A673 (cell line): ENCODE results near the gene APEH. TPM values are rescaled to one million over a fixed set of nuclear protein-coding genes. Genes with fewer than 3 reads are reported as not detected.
A peak's percentile ranks its signal among the peaks of the same experiment; 100 is the strongest.

ENCODE experiments used
- BruUV-seq: library from RNA; stranded (reverse); fragments of 400-500 nt; replicated peaks from 2 replicates; lab custom pipeline; 2021; lab: Mats Ljungman, UMichigan
- CTCF ChIA-PET: fragments of 300-600 bp; sonication (Branson Sonifier 250); formaldehyde crosslinking; loops from one replicate; lab custom pipeline; 2022; ENCODE audit warnings: antibody characterized with exemption; lab: Charles Lee
- POLR2A ChIA-PET: fragments of 300-600 bp; sonication (Branson Sonifier 250); formaldehyde crosslinking; loops from one replicate; lab custom pipeline; 2022; ENCODE audit warnings: antibody characterized with exemption; ENCODE audit not compliant: low non-redundant PET; lab: Charles Lee
- DNase-seq: peaks from one replicate; pipeline ENCODE4 v3.0.0-alpha.2; 2015; ENCODE audit warnings: low spot score
- H3K27ac ChIP-seq: fragments of 200-600 bp; sonication (generic); 2 replicates; pipeline ENCODE4 v1.5.1; 2016; ENCODE audit warnings: mixed run types, low read depth, mild to moderate bottlenecking, mixed read lengths, antibody characterized with exemption, low read length; ENCODE audit not compliant: poor library complexity, severe bottlenecking
- H3K27me3 ChIP-seq: fragments of 200-600 bp; sonication (generic); replicated peaks from 2 replicates; pipeline ENCODE4 v1.6.1; 2017; ENCODE audit warnings: mixed run types, low read depth, mild to moderate bottlenecking, mixed read lengths, antibody characterized with exemption, low read length; ENCODE audit not compliant: insufficient read depth, poor library complexity
- H3K36me3 ChIP-seq: fragments of 200-600 bp; sonication (generic); 2 replicates; pipeline ENCODE4 v1.6.1; 2016; ENCODE audit warnings: mixed run types, mild to moderate bottlenecking, mixed read lengths, antibody characterized with exemption, low read length; ENCODE audit not compliant: insufficient read depth, poor library complexity, severe bottlenecking
- H3K4me1 ChIP-seq: fragments of 200-600 bp; sonication (generic); 2 replicates; pipeline ENCODE4 v1.6.1; 2017; ENCODE audit warnings: mixed run types, mild to moderate bottlenecking, mixed read lengths, antibody characterized with exemption, low read length; ENCODE audit not compliant: insufficient read depth, poor library complexity, severe bottlenecking
- H3K4me3 ChIP-seq: fragments of 200-600 bp; sonication (generic); 2 replicates; pipeline ENCODE4 v1.5.1; 2016; ENCODE audit warnings: low read depth, mixed run types, mild to moderate bottlenecking, mixed read lengths, low read length; ENCODE audit not compliant: poor library complexity, severe bottlenecking
- H3K9me3 ChIP-seq: fragments of 200-600 bp; sonication (generic); 2 replicates; pipeline ENCODE4 v1.6.1; 2016; ENCODE audit warnings: mixed run types, low read depth, mild to moderate bottlenecking, mixed read lengths, antibody characterized with exemption, low read length; ENCODE audit not compliant: poor library complexity, severe bottlenecking
- CTCF ChIP-seq: fragments of 300-800, 200-600 bp; sonication (generic); conservative IDR thresholded peaks from 2 replicates; pipeline ENCODE4 v1.5.1; 2017; ENCODE audit warnings: low read depth, mild to moderate bottlenecking, antibody characterized with exemption, low read length, moderate library complexity, mixed read lengths
- EZH2 ChIP-seq: fragments of 200-600 bp; sonication (generic); IDR thresholded peaks from 2 replicates; pipeline ENCODE4 v1.6.1; 2017; ENCODE audit warnings: borderline replicate concordance, low read depth, mild to moderate bottlenecking, mixed read lengths, antibody characterized with exemption, low read length; ENCODE audit not compliant: poor library complexity, severe bottlenecking
- intact Hi-C: fragments of 100-400 bp; cut with micrococcal nuclease; formaldehyde crosslinking; loops from one replicate; pipeline ENCODE4 v1.10.0; 2022; ENCODE audit not compliant: unreplicated experiment
- total RNA-seq: library from RNA; stranded (reverse); gene quantifications from 2 replicates; pipeline ENCODE4 v1.2.3, GENCODE V29; 2021

APEH gene
- total RNA-seq, 1 experiment from 2014 or later, result 64.9 TPM

GRCh38 chr3:49718858-49719213 is 44.7 kb downstream of the APEH start:
- POLR2A ChIA-PET, result no interaction called here
- Histone ChIP-seq H3K4me1 (no peaks in the 10 kb centered on the region), H3K27ac (no peak overlapping the region), H3K9me3 (no peaks in the 10 kb centered on the region), H3K4me3 (peak overlapping the region; percentile 38), H3K36me3 (peaks cover 5% of the 10 kb centered on the region), H3K27me3 (no peaks in the 10 kb centered on the region)
- BruUV-seq, result no TSS peak
- DNase-seq, result no peak
- TF ChIP-seq CTCF, result no peak
- no peak for TF ChIP-seq EZH2
- intact Hi-C loops, result loop anchor here (5.0 kb wide), 1 partner anchor 188 kb away; no protein-coding TSS in a partner anchor
- CTCF ChIA-PET, result interaction anchor here (0.6 kb wide), 1 partner anchor 118 kb away, joined by 4 read pairs; no protein-coding TSS in a partner anchor

GRCh38 chr3:49719214-49719884 is 45.2 kb downstream of the APEH start, which contains the start of gene AMIGO3:
TSS of gene AMIGO3 (minus strand) at chr3:49719684. CDS start at chr3:49719465, 219 bp downstream.
- TF ChIP-seq EZH2 (no peak), CTCF (peak; percentile 39)
- DNase-seq, result peak; percentile 90
- peaks cover 5% of the 10 kb centered on the region for H3K36me3 ChIP-seq
- POLR2A ChIA-PET, result interaction anchor here (0.5 kb wide), 1 partner anchor 558 kb away, joined by 9 read pairs; no protein-coding TSS in a partner anchor
- H3K9me3 ChIP-seq, result no peaks in the 10 kb centered on the region
- no peaks in the 10 kb centered on the region for H3K4me1 ChIP-seq
- CTCF ChIA-PET, result interaction anchor here (0.6 kb wide), 1 partner anchor 117 kb away, joined by 4 read pairs; no protein-coding TSS in a partner anchor
- BruUV-seq, result no TSS peak
- no peaks in the 10 kb centered on the region for H3K27me3 ChIP-seq
- intact Hi-C loops, result loop anchor here (5.0 kb wide), 1 partner anchor 188 kb away; no protein-coding TSS in a partner anchor
- peak within 1 kb of the TSS; percentile 38 for H3K4me3 ChIP-seq
- no peak within 1 kb of the TSS for H3K27ac ChIP-seq

- H3K27ac ChIP-seq, result no peak overlapping the region
- H3K36me3 ChIP-seq, result peaks cover 5% of the 10 kb centered on the region
- CTCF ChIA-PET, result no interaction called here
- no peak overlapping the region for H3K4me3 ChIP-seq
- no peaks in the 10 kb centered on the region for H3K27me3 ChIP-seq
- DNase-seq, result no peak
- no peaks in the 10 kb centered on the region for H3K9me3 ChIP-seq
- no TSS peak for BruUV-seq
- intact Hi-C loops, result loop anchor here (10.0 kb wide), 1 partner anchor 124 kb away; no protein-coding TSS in a partner anchor
- POLR2A ChIA-PET, result no interaction called here
- no peaks in the 10 kb centered on the region for H3K4me1 ChIP-seq
- TF ChIP-seq EZH2 (no peak), CTCF (no peak)
These were observed 46.9 kb downstream of the APEH start for GRCh38 chr3:49720855-49721595.
